ENCODE data around the gene C2CD4D.

DNA sequence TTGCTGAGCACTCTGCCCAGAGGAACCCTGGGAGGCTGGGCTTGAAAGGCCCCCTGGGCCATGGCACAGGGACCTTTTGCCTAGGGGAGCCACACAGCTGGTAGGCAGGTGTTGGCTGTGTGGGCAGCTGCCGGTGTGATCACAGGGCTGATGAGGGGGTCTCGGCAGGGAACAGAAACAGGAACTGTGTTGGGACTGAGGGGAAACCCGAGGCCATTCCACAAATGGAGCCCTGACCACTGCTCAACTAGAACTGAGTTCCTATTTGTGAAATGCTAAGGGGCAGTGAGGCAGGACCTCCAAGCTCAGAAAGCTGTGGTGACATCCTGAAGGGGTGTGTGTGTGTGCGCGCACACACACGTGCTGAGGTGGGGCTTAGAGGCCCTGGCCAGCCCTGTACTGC, 20.3 kb upstream of the C2CD4D start:
- TF ChIP-seq, protein P1, sequence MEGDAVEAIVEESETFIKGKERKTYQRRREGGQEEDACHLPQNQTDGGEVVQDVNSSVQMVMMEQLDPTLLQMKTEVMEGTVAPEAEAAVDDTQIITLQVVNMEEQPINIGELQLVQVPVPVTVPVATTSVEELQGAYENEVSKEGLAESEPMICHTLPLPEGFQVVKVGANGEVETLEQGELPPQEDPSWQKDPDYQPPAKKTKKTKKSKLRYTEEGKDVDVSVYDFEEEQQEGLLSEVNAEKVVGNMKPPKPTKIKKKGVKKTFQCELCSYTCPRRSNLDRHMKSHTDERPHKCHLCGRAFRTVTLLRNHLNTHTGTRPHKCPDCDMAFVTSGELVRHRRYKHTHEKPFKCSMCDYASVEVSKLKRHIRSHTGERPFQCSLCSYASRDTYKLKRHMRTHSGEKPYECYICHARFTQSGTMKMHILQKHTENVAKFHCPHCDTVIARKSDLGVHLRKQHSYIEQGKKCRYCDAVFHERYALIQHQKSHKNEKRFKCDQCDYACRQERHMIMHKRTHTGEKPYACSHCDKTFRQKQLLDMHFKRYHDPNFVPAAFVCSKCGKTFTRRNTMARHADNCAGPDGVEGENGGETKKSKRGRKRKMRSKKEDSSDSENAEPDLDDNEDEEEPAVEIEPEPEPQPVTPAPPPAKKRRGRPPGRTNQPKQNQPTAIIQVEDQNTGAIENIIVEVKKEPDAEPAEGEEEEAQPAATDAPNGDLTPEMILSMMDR (IDR thresholded peaks at IDR 0.05): no peak
- TF ChIP-seq RAD21 (conservative IDR thresholded peaks at IDR 0.05 in 1 of 2, IDR thresholded peaks at IDR 0.05 in 1 of 2): no peak
- no peak for TF ChIP-seq KDM1A (IDR thresholded peaks at IDR 0.05; ENCODE audit: low read depth)
- TF ChIP-seq POLR2A (IDR thresholded peaks at IDR 0.05; ENCODE audit: low read length): no peak
- no peak for TF ChIP-seq RCOR1 (IDR thresholded peaks at IDR 0.05; ENCODE audit: low read depth, low read length)
- no peak for TF ChIP-seq MAFK (IDR thresholded peaks at IDR 0.05; ENCODE audit: partially characterized antibody)
- TF ChIP-seq BHLHE40 (IDR thresholded peaks at IDR 0.05; ENCODE audit: low read depth, low read length): no peak
- no peak for TF ChIP-seq TP53 (CRISPR knock-in tag; IDR thresholded peaks at IDR 0.05)
- TF ChIP-seq ZSCAN20 (CRISPR knock-in tag; IDR thresholded peaks at IDR 0.05): no peak
- no peak for TF ChIP-seq RFX5 (IDR thresholded peaks at IDR 0.05)
- TF ChIP-seq SMC3 (IDR thresholded peaks at IDR 0.05): no peak
- no peak for TF ChIP-seq HOXA7 (CRISPR knock-in tag; IDR thresholded peaks at IDR 0.05)
